Astrocyte (in vitro differentiated cells and primary cell): Measurements from ENCODE around the gene DSN1.

Experiments used
- CTCF ChIP-seq: IDR thresholded peaks from 2 replicates; pipeline ENCODE4 v1.5.1; 2011; ENCODE audit warnings: low read depth, mild to moderate bottlenecking, inconsistent platforms, low read length, moderate library complexity; ENCODE audit not compliant: insufficient read depth
- EZH2 ChIP-seq: IDR thresholded peaks from 2 replicates; pipeline ENCODE4 v1.6.1; 2012; ENCODE audit warnings: mild to moderate bottlenecking, low read length, inconsistent platforms; ENCODE audit not compliant: insufficient read depth

DNA sequence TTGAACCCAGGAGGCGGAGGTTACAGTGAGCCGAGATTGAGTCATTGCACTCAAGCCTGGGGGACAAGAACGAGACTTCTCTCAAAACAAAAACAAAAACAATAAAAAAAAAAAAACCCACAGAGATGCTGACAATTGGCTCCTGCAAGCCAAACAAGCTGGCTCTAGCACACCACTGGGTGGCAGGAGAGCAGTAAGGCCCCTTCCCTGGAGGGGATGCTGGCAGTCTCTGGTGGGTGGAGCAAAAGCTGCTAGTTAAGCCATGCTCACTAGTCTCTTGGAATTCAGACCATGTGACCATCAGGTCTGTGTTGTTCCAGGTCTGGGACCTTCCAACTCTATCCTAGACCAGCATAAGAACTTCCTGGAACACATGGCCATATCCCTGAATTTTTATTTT is 18.9 kb upstream of the DSN1 start:
- TF ChIP-seq CTCF (peak; percentile 44), EZH2 (no peak)
